NOMO-1 treated with dmso at 0.1 percent for 144 hours (cell line): Measurements from ENCODE around the gene IL4I1.

Experiments used
- DNase-seq: peaks from one replicate; lab custom pipeline; 2025; ENCODE audit not compliant: unreplicated experiment; lab: John Stamatoyannopoulos, UW

IL4I1 gene

DNA sequence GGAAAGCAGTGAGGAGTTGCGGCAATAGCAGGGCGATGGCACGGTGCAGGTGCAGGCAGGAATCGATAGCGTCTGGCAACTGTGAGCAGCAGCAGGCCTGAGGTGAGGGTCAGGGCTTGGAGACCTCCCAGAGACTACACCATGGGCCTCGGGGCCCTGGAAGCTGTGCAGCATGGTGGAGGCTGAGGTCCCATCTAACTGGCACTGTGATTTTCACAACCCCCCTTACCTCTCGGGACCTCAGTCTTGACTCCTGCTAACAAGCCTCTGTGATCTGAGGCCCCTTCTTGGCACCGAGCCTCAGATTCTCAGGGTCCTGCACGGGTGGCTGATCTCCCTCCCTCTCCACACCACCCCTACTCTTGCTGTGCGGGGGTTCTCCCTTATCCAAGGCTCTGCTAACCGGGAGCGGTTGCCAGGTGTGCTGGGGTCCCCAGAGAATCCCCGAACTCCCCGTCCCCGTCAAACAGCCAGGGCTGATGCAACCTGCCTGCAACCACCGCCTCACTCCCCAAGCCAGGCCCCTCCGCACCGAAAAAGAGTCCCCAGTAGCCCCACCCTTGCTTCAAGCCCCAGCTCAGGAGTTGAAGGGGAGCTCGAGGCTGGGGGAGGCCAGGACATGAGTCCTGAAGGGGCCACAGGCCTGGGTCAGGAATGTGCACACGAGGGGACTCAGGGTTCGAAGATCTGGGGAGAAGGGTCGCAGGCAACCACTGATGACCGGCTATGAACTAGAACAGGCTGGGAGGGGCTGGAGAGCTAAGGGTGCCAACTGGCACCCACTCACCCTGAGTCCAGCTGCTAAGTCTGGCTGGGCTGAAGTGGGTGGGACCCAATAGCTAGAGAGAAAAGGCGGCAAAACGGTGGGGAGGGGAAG, 27.6 kb upstream of the IL4I1 start:
- DNase-seq, result no peak

DNA sequence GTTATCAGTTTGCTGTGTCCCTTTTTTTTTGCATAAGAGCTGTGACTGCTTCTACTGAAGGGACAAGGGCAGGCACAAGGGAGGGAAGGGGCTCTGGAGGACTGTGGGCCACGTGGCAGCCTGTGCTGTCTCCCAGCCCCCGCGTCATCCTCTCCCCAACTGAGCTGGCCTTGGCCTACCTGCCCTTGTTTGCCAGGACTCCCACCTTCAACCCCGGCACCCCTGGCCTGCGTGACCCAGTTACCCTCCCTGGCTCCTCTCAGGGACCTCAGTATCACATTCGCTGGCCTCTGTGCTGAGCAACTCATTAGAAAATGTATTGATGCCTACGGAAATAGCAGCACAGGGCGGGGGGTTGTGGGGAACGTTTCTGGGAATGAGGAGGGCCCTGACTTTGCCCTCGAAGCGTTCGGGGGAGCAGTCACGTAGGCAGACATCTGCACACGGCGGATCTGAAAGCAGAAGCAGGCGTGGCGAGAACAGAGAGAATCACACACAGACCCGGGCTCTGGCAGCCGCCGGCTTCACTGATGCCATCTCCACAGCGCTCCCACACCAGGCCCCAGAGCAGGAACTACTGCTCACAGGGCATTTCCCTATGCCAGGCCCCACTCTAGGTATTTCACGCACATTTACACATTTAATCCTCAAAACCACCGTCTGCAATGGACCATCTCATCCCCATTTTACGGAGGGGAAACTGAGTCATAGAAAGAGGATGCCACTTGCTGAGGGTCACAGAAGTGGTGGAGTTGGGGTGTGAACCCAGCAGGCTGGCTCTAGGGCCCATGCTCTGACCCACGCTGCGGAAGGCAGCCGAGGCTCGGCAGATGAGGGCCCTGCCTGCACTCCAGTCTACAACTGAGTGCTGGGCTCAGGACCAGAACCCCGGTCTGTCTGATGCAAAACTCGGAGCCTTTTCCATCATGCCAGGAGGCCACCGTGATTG, 26.6 kb upstream of the IL4I1 start:
- DNase-seq, result no peak

DNA sequence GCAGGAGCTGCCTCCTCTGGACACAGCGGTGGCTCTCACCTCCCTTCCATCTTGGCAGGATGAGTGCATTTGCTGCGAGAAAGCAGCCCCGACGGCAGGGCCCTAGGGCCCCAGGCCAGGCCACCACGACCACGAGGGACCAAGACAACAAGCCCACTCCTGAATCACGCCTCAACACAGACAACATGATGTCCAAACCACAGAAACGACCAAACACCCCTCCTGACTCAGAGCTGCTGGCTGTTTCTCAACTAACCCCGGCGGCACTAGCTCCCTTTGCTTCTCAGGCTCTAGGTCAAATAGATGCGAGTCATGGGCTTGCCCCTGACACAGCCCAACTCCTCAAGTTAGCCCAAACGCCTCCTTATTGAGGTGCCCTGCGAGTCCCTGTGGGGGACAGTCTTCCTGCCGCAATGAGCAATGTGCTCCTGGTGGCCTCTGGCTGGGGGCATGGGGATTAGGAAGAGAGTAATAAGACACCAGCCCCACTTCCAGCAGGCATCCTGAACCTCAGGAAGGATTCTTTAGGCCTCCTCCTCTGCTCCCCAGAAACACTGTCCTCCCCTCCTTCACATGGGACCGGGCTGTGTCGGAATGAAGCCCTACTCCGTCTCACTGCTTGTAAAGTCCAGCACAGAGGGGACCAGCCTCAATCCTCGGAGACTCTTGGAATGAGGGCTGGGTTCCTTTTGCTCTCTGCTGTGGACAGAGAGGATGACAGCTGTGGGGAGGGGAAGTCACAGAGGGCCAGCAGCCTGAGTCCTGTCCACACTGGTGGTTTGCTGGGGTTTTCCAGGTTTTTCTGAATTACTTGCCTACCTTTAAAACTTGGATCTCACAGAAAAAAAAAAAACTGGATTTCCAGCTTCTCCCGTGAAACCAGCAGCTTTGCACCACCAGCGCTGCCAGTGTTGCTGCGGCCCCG, 25.4 kb upstream of the IL4I1 start:
- no peak for DNase-seq

GRCh38 chr19:49920624-49921363, 24.1 kb upstream of the IL4I1 start:
- no peak for DNase-seq

- no peak for DNase-seq
Observed at GRCh38 chr19:49918089-49918488, 21.4 kb upstream of the IL4I1 start.

- peak; percentile 34 for DNase-seq
Observed at GRCh38 chr19:49916839-49917733, 20.4 kb upstream of the IL4I1 start.

- DNase-seq, result no peak
Observed at GRCh38 chr19:49915271-49915670, 18.6 kb upstream of the IL4I1 start.

GRCh38 chr19:49913720-49914119, 17.0 kb upstream of the IL4I1 start:
- DNase-seq, result no peak

GRCh38 chr19:49912965-49913685, 16.4 kb upstream of the IL4I1 start:
- no peak for DNase-seq

GRCh38 chr19:49911381-49912145, 14.9 kb upstream of the IL4I1 start:
- peak; percentile 6 for DNase-seq

GRCh38 chr19:49910179-49910578, 13.5 kb upstream of the IL4I1 start:
- DNase-seq, result no peak

DNA sequence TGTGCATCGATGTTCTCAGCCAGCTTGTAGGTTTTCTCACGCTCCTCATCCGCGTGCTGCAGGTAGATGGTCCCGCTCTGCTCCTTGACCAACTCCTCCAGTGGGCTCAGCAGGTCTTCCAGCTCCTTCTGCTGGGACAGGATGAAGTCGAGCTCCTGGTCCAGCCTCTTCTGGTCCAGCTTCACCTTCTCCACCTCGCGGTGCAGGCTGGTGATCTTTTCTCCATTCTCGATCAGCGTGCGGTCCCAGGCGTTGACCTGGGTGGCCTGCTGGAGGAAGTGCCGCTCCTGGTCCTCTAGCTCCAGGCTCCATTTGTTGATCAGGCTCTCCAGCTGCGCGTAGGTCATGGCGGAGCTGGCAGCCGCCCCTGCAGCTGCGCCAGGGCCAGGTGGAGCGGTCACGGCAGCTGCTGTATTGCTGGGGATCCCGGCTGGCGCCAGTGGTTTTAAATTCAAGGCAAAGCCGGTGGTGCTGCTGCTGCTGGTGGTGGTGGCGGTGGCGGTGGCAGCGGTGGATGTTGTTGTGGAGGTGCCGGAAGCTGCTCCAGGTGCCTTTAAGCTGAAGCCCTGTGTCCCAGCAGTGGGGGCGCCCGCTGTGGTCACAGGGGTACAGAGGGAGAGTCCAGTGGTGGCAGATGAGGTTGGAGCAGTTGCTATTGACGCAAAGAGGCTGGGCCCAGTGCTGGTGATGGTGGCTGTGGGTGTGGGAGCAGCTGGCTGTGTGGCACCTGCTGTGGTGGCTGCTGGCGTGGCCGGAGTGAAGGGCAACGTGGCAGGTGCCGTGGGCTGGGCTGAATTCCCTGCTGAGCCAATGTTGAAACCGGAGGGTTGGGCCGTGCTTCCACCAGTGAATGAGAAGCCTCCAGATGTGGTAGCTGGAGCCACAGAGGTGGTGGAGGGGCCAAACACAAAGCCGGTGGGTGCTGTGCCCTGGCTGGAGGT, 12.1 kb upstream of the IL4I1 start:
- no peak for DNase-seq

GRCh38 chr19:49907745-49908446, 11.2 kb upstream of the IL4I1 start:
- no peak for DNase-seq

- no peak for DNase-seq
Observed at GRCh38 chr19:49906879-49907564, 10.3 kb upstream of the IL4I1 start.

DNA sequence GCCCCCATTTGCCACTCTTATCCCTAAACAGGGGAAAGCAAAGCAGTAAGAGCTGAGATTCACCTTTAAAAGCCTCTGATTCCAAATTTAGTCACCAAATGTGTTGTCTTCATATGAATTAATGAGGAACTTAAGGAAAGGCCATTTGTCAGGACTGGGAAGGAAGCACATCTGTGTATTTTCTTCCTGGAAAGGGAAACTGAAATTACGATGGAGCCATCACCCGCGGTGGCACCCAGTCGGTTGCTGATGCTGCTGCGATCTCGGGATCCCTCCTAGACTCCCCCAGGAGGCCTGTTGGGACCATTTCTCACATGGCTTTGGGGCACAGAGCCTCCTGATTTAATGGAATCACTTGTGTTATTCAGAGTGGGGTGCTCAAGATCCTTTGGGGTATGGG, 7.4 kb upstream of the IL4I1 start:
- no peak for DNase-seq
